Fibroblast of mammary gland (primary cell): ENCODE results near the gene TCF15.

Source experiments
- DNase-seq: peaks from one replicate; pipeline ENCODE4 v3.0.0-alpha.2; 2010; ENCODE audit warnings: low read depth
- H3K4me3 ChIP-seq: 2 replicates; pipeline ENCODE4 v1.5.1; 2011; ENCODE audit warnings: low read depth, mild to moderate bottlenecking, low read length, moderate library complexity; ENCODE audit not compliant: control insufficient read depth
- TF ChIP-seq, protein P1 (sequence below): conservative IDR thresholded peaks from 2 replicates; pipeline ENCODE4 v1.5.1; 2011; ENCODE audit warnings: low read depth, low read length, inconsistent platforms; ENCODE audit not compliant: control insufficient read depth, insufficient read depth

The TCF15 gene

GRCh38 chr20:611843-612185 lies 1.7 kb upstream of the TCF15 start:
- TF ChIP-seq, protein P1, sequence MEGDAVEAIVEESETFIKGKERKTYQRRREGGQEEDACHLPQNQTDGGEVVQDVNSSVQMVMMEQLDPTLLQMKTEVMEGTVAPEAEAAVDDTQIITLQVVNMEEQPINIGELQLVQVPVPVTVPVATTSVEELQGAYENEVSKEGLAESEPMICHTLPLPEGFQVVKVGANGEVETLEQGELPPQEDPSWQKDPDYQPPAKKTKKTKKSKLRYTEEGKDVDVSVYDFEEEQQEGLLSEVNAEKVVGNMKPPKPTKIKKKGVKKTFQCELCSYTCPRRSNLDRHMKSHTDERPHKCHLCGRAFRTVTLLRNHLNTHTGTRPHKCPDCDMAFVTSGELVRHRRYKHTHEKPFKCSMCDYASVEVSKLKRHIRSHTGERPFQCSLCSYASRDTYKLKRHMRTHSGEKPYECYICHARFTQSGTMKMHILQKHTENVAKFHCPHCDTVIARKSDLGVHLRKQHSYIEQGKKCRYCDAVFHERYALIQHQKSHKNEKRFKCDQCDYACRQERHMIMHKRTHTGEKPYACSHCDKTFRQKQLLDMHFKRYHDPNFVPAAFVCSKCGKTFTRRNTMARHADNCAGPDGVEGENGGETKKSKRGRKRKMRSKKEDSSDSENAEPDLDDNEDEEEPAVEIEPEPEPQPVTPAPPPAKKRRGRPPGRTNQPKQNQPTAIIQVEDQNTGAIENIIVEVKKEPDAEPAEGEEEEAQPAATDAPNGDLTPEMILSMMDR: no peak
- DNase-seq: no peak
- no peak overlapping the region for H3K4me3 ChIP-seq

- TF ChIP-seq, protein P1: no peak
- DNase-seq: no peak
- no peak overlapping the region for H3K4me3 ChIP-seq
These were observed 1.1 kb upstream of the TCF15 start for GRCh38 chr20:611047-611842.

- no peak for DNase-seq
- TF ChIP-seq, protein P1: no peak
- no peak overlapping the region for H3K4me3 ChIP-seq
These were observed 641 bp downstream of the TCF15 start for GRCh38 chr20:609371-609964.

DNA sequence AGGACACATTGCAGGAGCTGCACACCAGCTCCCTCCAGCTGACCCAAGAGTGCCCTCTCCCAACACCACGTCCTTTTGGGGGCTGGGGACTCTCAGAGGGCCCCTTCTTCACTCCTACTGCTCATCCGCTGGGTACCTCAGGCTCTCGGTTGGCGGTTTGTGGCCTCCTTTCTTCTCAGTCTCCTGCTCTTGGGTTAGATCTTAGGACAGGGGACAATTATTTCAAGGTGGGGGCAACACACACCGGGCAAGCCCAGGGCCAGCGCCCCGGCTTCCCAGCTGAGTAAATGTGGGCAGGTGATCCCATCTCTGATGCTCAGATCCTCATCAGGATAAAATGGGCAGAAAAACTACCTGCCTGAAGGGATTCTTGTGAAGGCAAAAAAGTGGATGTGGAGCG lies 1.1 kb downstream of the TCF15 start:
- DNase-seq: no peak
- TF ChIP-seq, protein P1: no peak
- H3K4me3 ChIP-seq: no peak overlapping the region

GRCh38 chr20:607476-607875 lies 2.6 kb downstream of the TCF15 start:
- H3K4me3 ChIP-seq: no peak overlapping the region
- no peak for DNase-seq
- TF ChIP-seq, protein P1: no peak

DNA sequence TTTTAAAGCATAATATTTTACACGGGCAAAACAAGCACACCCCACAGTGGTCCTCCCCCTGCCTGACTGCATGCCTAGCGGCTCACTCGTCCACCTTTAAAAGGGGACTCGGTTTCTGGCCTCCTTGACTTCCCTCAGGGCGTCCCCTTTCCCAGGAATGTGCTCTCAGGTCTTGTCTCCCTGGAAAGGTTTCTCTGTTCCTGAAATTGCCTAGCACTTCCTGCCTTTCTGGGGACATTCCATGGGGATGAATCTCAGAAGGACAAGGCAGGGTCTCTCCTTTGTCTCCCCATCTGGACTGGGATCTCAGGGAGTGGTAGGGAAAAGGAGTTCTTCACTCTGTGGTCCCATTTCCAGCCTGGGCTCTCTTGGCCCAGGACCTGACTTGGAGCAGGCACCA lies 4.9 kb downstream of the TCF15 start:
- TF ChIP-seq, protein P1: no peak
- no peak for DNase-seq
- H3K4me3 ChIP-seq: no peak overlapping the region
